Stimulated activated CD4-positive, alpha-beta T cell treated with anti-CD3 and anti-CD28 coated beads, TNF-alpha, amount 100 ng/mL, for 24 hours (primary cell): ENCODE measurements around the gene GDF15.
A peak's percentile ranks its signal among the peaks of the same experiment; 100 is the strongest.
"Not testable (repeated sequence)": the region's sequence is repeated elsewhere in the genome, so short reads cannot be mapped to it uniquely, and the experiment has no call there.

ENCODE experiments used
- DNase-seq, 3 experiments: peaks; one replicate each; pipeline ENCODE4 v3.0.0-alpha.2; 2020; ENCODE audit warnings: low read depth in 3 of 3

The GDF15 gene

DNA sequence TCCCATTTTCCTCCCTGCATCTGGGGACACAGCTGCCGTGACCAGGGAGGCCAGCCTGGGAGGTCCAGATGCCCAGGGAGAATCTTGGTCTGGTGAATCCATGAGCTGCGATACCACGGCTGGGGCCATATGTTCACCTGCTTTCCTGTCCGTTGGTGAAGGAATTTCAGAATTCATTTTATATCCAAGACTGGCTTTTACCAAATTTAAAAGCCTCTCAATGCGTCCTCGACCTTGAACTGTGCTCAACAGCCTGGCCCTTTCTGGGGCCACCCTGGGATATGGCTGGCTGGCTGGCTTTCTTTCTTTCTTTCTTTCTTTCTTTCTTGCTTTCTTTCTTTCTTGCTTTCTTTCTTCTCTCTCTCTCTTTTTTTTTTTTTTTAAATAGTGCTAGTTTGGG lies 22.2 kb upstream of the GDF15 start:
- no peak for DNase-seq

DNA sequence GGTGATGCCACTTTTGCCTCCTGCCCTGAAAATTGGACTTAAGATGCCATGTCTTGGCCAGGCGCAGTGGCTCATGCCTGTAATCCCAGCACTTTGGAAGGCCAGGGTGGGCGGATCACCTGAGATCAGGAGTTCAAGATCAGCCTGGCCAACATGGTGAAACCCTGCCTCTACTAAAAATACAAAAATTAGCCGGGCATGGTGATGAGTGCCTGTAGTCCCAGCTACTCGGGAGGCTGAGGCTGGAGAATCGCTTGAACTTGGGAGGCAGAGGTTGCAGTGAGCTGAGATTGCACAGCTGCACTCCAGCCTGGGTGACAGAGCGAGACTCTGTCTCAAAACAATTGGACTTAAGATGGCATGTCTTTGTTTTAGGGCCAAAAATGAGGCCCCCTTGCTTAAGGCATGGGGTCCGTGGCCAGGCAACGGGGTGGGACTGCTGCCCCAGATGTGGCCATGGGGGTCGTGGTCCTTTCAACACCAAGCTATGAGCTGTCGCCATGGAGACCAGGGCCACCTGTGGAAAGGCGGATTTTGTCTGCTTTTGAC lies 21.6 kb upstream of the GDF15 start:
- not testable (repeated sequence) for DNase-seq

DNA sequence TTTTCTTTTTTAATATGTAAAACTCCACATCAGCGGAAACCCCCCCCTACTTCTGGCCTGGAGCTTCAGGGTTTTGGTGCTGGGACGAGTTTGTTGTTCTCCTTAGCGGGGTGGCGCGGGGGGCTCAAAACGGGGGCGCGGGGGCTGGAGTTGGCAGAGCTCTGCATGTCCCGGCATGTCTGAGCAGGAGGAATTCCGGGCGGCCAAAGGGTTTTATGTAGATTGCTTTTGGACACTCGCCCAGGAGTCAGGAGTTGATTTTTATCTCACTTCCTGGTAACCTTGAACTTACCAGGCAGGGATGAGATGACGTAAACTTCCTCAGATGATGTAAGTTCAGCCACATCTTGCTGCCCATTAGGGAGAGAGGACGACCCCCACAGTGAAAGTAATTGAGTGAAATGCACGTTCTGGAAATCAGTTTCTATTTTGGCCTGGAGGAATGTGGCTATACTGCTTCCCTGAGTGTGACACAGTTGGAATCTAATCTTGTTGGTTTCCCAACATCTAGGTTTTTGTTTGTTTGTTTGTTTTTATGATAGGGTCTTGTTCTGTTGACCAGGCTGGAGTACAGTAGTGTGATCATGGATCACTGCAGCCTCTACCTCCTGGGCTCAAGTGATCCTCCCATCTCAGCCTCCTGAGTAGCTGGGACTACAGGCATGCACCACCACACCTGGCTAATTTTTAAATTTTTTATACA lies 21.0 kb upstream of the GDF15 start:
- DNase-seq = no peak

DNA sequence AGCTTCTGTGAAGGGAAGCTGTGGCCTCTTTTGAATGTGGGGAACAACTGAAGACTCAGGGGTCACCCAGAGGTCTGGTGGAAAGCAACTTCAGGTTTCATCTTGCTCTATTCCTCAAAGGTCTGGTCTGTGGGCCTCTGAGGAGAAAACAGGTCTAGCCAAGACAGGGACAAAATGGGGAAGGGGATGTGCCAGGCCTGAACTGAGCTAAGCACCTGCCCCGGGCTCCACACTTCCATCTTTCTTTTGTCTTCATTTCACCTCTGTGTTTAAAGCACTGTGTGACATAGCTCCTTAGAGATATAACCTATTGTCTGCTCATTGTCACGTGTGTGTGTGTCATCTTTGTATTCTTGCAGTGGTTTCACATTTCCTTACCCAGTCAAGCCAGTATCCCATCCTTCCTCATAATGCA lies 19.9 kb upstream of the GDF15 start:
- no peak for DNase-seq

DNA sequence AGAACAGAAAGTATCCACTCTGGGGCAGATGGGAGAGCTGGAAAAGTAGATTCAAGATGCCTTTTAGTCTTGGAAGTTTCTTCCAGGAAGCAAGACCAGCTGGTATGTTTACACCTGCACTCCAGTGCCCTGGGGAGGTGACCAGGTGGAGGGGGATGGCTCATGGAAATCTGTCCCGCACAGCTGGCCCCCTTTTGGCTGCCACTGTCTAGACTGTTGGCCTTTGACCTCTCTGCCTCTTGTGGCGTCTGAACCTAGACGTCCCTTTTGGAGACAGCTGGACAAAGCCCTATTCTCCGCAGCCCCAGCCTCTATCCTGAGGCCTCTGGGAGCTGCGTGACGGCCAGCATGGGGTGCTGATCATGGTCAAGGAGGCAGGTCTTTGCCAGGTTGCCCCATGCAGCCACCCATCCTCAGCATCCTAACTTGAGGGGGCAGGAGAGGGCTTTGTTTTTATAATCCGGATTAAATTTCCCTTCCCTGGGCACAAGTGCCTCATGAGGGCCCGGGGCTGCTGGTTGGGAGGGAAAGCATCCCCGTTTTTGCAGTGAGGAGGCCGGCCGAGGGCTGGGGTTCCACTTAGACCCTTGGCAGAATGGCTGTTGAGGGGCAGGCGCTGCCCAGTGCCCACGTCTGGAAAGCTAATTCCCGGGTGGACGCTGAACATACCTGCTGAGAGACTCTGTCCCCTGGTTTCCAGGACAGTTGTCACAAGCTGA lies 17.3 kb upstream of the GDF15 start:
- DNase-seq = no peak

DNA sequence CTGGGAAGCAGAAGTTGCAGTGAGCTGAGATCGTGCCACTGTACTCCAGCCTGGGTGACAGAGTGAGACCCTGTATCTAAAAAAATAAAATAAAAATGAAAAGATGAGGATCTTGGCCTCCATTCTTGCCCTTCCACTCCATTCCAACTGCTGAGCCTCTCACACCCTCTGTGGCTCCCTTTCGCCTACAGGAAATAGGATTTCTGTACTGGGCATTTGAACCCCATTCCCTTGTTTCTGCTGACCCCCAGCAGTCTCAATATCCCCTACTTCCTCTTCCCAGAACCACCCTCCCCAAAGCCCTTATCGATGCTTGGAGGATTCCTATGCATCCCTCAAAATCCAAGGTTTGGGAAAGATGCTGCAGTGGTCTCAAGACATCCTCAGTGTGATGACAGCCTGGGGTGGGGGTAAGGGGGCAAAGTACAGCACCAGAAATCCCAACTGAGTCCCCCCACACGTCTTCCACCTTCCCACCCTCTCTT lies 12.5 kb upstream of the GDF15 start:
- no peak for DNase-seq

DNA sequence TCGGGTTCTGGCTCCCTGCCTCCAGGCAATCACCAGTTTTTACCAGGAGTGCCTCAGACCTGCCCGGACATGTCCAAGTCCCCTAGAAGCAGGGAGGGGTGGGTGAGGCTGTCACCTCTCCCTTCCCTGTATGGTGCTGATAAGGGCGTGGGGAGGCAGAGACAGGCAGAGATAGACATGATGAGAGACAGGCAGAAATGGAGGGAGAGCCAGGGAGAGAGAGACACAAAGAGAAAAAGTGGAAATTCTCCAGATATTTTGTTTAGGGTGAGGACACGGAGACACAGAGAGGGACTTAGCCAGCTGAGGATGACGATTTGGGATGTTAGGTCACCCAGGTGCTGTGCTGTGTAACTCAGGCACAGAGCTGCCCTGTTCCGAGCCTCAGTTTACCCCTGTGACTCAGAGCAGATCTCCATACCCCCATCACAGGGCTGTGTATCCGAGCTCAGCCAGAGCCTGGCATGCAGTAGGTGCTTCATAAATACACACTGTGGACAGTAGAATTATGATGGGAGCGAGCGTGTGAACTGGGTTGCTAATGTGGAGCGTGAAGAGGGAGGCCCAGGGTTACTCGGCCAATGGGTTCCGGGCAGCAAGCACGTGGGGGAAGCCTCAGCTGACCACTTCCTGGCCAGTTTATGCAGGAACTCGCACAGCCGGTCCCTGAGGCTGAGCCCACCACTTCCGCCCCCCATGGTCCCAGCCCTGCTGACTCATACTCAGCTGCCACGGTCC lies 11.9 kb upstream of the GDF15 start:
- DNase-seq = peak in 1 of 3 experiments; percentile 48

DNA sequence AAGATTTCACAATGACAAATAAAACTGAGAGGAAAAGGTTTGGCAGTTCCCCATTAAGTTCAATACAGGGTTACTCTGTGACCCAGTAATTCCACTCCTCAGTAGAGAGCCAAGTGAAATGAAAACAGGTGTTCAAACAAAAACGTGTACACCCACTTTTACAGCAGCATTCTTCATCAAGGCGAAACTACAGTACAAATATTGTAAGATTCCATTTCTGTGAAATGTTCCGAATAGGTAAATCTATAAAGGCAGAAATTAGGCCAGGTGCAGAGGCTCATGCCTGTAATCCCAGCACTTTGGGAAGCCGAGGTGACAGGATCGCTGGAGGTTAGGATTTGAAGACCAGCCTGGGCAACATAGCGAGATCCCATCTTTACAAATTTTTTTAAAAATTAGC lies 8.9 kb upstream of the GDF15 start:
- no peak for DNase-seq

DNA sequence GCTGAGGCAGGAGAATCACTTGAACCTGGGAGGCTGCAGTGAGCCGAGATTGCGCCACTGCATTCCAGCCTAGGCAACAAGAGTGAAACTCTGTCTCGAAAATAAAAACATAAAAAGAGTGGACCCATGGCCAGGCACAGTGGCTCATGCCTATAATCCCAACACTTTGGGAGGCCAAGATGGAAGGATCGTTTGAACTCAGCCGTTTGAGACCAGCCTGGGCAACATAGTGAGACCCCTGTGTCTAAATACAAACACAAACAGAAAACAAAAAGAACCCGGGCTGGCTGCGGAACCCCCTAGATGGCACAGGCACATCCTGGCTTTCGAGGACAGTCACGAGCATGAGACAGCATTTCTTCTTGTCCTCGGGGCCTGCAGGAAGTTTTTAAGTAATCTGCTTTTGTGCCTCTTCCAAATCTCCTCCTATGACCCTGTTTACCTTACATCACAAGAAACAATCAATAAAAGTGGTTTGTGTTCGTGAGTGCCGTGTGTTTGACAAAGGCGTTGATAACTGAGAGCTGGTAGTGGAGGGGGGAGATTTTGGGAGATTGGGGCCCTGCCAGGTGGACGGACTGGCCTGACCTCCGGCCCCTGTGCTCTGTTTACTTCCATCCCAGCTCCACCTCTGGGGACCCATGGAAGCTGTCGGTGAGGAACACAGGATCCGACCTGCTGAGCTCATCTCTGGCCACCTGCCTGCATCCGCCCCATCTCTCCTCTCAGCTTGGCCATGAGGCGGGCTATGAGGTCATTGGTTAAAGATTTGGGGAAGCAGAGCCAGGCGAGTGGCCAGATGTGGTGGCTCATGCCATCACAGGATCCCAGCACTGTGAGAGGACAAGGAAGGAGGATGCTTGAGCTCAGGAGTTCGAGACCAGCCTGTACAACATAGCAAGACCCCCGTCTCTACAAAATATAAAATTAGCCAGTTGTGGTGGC lies 5.9 kb upstream of the GDF15 start:
- no peak for DNase-seq

DNA sequence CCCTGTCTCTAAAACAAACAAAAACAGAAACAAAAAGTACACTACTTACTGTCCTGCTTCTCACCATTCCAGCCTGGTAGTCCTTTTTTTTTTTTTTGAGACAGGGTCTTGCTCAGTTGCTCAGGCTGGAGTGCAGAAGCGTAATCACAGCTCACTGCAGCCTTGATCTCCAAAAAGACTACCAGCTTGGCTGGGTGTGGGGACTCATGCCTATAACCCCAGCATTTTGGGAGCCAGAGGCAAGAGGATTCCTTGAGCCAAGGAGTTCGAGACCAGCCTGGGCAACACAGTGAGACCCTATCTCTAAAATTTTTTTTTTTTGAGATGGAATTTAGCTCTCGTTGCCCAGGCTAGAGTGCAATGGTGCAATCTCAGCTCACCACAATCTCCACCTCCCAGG lies 5.1 kb upstream of the GDF15 start:
- no peak for DNase-seq

DNA sequence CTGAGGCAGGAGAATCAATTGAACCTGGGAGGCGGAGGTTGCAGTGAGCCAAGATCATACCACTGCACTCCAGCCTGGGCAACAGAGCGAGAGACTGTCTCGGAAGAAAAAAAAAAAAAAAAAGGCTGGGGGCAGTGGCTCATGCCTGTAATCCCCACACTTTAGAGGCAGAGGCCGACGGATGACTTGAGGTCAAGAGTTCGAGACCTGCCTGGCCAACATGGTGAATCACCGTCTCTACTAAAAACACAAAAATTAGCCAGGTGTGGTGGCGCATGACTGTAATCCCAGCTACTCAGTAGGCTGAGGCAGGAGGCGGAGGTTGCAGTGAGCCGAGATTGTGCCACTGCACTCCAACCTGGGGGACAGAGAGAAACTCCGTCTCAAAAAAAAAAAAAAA lies 2.3 kb upstream of the GDF15 start:
- not testable (repeated sequence) for DNase-seq

DNA sequence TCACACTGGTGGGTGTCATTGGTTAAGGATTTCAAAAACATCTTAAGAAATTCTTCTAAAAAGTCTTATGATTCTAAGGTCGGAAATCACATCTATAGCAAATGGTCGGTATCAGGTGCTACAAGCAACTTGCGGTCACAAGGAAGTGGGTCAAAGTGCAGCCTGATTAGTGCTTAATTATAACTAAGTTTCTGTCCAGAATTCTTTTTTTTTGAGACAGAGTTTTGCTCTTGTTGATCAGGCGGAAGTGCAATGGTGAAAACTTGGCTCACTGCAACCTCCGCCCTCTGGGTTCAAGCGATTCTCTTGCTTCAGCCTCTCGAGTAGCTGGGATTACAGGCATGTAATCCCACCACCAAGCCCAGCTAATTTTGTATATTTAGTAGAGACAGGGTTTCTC lies 1.2 kb upstream of the GDF15 start:
- DNase-seq = no peak

DNA sequence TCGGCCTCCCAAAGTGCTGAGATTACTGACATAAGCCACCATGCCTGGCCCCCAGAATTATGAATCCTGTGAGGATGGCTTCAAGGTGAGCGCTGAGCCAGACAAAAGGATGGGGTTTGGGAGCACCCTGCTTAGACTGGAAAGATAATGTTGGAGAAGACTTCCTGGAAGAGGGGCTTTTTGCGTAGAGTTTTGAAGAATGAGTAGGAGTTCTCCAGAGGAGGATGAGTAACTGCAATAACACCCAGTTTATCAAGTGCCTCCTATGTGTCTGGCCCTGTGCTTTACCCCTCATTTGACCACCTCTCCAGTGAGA lies 641 bp upstream of the GDF15 start:
- no peak for DNase-seq

DNA sequence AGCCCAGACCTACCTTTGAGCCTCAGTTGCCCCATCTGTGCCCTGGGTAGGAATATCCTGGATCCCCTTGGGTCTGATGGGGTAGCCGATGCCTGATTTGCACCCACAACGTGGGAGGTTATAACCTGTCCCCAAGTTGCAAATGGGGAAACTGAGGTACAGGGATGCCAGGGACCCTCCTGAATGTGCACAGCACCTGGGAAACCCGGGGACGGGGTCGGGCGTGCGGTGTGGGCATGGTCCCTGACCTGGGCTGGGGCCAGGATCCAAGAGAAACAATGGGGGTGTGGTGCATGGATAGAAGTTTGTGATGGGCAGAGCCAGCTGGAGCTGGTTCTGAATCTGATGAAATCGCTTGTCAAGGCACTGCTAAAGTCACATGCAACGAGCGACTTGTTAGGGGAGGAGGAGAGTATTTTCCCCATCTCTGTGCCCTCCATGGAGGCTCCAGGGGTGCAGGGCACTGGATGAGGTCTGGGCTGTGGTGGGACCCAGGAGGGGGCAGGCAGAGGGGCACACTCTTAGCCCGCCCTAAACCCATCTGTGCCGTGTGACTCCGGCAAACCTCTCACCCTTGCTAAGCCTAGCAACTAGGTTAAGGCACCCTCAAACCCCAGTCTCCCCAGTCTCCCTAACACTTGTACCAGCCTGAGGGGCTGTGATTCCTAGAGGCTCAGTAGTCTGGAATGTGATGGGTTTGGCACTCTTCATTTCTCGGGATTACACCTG lies 749 bp downstream of the GDF15 start:
- no peak for DNase-seq

DNA sequence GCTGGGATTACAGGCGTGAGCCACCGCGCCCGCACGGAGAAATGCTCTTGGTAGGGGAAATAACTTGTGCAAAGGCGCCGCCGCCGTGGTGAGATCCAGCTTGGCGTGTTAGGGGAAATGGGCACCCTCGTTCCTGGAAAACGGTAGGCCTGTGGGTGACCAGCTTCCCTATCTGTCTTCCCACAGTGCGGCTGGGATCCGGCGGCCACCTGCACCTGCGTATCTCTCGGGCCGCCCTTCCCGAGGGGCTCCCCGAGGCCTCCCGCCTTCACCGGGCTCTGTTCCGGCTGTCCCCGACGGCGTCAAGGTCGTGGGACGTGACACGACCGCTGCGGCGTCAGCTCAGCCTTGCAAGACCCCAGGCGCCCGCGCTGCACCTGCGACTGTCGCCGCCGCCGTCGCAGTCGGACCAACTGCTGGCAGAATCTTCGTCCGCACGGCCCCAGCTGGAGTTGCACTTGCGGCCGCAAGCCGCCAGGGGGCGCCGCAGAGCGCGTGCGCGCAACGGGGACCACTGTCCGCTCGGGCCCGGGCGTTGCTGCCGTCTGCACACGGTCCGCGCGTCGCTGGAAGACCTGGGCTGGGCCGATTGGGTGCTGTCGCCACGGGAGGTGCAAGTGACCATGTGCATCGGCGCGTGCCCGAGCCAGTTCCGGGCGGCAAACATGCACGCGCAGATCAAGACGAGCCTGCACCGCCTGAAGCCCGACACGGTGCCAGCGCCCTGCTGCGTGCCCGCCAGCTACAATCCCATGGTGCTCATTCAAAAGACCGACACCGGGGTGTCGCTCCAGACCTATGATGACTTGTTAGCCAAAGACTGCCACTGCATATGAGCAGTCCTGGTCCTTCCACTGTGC lies 2.4 kb downstream of the GDF15 start:
- peak; percentile 67 to 78 (median 68) for DNase-seq

DNA sequence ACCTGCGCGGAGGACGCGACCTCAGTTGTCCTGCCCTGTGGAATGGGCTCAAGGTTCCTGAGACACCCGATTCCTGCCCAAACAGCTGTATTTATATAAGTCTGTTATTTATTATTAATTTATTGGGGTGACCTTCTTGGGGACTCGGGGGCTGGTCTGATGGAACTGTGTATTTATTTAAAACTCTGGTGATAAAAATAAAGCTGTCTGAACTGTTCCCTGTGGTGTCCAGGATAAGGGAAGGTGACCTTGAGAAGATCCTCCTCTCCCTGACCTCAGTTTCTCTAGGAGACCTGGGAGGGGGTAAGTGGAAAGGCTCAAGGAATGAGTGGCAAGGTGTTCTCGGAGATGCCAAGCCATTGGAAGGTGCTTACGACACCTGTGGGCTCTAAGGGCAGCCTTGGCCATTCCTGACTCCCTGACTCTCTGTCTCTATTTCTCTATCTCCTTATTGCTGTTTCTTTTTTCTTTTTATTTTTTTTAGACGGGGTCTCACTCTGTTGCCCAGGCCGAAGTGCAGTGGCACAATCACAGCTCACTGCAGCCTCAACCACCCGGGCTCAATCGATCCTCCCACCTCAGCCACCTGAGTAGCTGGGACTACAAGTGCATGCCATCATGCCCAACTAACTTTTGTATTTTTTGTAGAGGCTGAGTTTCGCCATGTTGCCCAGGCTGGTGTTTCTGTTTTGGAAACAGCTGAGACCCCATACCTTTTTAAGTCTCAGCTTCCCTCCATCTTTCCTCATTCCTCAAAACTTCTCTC lies 3.2 kb downstream of the GDF15 start:
- no peak for DNase-seq

DNA sequence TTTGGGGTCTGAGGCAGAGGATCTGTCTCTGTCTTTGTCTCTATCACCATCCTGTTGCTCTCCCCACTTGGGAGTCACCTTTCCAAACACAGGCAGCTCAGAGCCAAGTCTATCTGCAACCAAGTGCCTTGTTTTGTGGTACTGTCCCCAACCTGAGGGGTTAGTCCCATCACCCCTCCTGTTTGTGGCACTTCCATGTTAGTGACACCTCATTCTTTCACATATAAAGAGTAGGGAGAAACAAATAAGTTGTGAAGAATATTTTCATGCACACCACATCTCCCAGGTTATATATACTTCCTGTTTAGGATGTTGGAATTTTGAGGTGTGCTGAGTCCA lies 3.7 kb downstream of the GDF15 start:
- DNase-seq = no peak

DNA sequence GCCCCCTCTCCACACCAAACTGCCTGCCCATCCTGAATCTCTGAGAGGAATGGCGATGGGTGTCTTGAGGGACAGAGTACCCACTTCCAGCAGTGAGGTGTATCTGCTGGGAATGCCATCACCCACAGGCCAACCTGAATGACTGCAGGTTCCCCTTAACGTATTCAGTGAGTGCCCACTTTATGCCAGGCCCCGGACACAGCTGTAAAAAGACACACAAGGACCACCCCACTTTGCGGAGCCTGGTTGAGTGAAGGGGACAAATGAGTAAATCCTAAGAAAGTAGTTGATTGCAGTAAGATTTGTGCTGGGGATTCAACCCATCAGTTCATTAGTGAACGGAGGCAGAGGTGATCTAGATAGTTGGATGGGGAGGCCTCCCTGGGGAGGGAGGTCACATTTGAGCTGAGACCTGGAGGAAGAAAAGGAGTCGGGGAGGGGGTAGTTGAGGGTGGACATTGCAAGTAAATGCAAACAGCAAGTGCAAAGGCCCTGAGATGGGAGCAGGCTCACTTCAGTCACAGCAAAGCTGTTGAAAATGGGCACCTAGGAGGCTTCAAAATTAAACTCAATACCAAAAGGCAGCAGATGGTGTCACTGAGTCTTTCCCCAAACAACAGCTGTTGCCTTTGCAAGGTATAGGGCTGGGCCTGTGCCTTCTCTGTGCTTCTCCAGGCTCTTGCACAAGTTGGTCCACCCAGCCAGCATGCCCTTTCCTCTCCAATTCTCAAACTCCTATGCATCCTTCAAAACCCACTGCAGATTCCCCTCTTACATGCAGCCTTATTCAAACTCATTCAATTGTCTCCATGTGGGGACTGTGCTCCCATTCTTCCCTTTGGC lies 4.3 kb downstream of the GDF15 start:
- DNase-seq = no peak
